ENCODE results near the gene ADGRG3.
"Not testable (repeated sequence)": the region's sequence is repeated elsewhere in the genome, so short reads cannot be mapped to it uniquely, and the experiment has no call there.

ADGRG3 gene

GRCh38 chr16:57712569-57712968 lies 44.5 kb downstream of the ADGRG3 start:
- H3K79me1 ChIP-seq (replicated peaks; ENCODE audit: low read length, poor library complexity, severe bottlenecking); H3K36me3 ChIP-seq (ENCODE audit: control insufficient read depth in 1 of 2, insufficient read depth in 2 of 2, low read depth in 1 of 2, low read length in 2 of 2); H3K4ac ChIP-seq (ENCODE audit: low read depth in 1 of 2, low read length in 2 of 2); H3K9ac ChIP-seq (ENCODE audit: low read length); H2BK120ac ChIP-seq (ENCODE audit: low read depth, low read length); H2BK15ac ChIP-seq (ENCODE audit: low read depth, poor library complexity, severe bottlenecking); H4K8ac ChIP-seq (ENCODE audit: low read length); H2AK5ac ChIP-seq (ENCODE audit: low read length, severe bottlenecking); H2AFZ ChIP-seq (ENCODE audit: low read depth, low read length); DNase-seq; H3K4me3 ChIP-seq (ENCODE audit: insufficient read depth in 1 of 2, low read depth in 1 of 2, low read length in 2 of 2); H4K91ac ChIP-seq (ENCODE audit: low read length); H3K18ac ChIP-seq (ENCODE audit: low read depth in 1 of 2, low read length in 2 of 2); H2BK5ac ChIP-seq (ENCODE audit: low read depth, low read length, poor library complexity, severe bottlenecking); H3K9me3 ChIP-seq (ENCODE audit: control insufficient read depth, low read length); H3K27ac ChIP-seq (ENCODE audit: low read length, poor library complexity, severe bottlenecking); H3K14ac ChIP-seq (ENCODE audit: low read length in 2 of 2); H3K4me1 ChIP-seq (ENCODE audit: control insufficient read depth, insufficient read depth, low read depth, low read length); H2BK12ac ChIP-seq (ENCODE audit: low read length in 2 of 2); H3K4me2 ChIP-seq (ENCODE audit: low read length, poor library complexity, severe bottlenecking); H3K23ac ChIP-seq (ENCODE audit: low read length in 2 of 2): not testable (repeated sequence)
- WGBS, result 73% methylated on average over 6 of the region's 6 CpGs
- peaks cover 24 to 60% of the 10 kb centered on the region in 2 experiments for H3K27me3 ChIP-seq (ENCODE audit: control insufficient read depth in 1 of 2, insufficient read depth in 1 of 2, low read length in 2 of 2)

DNA sequence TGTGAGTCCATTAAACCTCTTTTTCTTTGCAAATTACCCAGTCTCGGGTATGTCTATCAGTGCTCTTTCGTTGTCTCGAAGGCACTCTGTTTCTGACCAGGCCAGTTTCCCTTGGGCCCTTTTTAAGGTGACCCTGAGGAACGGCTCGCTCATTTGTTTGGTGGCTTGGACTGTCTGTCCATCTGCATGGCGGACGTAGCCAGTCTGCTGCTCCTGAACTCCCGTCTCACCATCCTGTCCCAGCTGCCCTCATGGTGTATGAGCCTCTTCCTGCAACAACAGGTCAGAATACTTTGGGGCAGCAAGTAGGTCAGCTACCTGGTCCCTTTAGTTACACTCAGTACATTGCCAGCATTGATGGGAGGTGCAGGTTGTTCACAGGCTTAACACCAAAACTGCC lies 45.5 kb downstream of the ADGRG3 start:
- Histone ChIP-seq H3K36me3 (ENCODE audit: control insufficient read depth in 1 of 2, insufficient read depth in 2 of 2, low read depth in 1 of 2, low read length in 2 of 2) (no peaks in the 10 kb centered on the region), H3K18ac (ENCODE audit: low read depth in 1 of 2, low read length in 2 of 2) (no peak overlapping the region), H3K27ac (ENCODE audit: low read length, poor library complexity, severe bottlenecking) (no peak overlapping the region), H3K9ac (ENCODE audit: low read length) (no peak overlapping the region), H2AFZ (ENCODE audit: low read depth, low read length) (no peak overlapping the region), H3K79me1 (replicated peaks; ENCODE audit: low read length, poor library complexity, severe bottlenecking) (no peaks in the 10 kb centered on the region), H3K27me3 (ENCODE audit: control insufficient read depth in 1 of 2, insufficient read depth in 1 of 2, low read length in 2 of 2) (peaks cover 23 to 68% of the 10 kb centered on the region in 2 experiments), H4K8ac (ENCODE audit: low read length) (peak overlapping the region; percentile 3), H3K14ac (ENCODE audit: low read length in 2 of 2) (no peak overlapping the region), H3K4me1 (ENCODE audit: control insufficient read depth, insufficient read depth, low read depth, low read length) (no peaks in the 10 kb centered on the region), H3K4me2 (ENCODE audit: low read length, poor library complexity, severe bottlenecking) (no peak overlapping the region), H2BK120ac (ENCODE audit: low read depth, low read length) (no peak overlapping the region), H3K23ac (ENCODE audit: low read length in 2 of 2) (no peak overlapping the region), H4K91ac (ENCODE audit: low read length) (no peak overlapping the region), H2AK5ac (ENCODE audit: low read length, severe bottlenecking) (no peak overlapping the region), H2BK15ac (ENCODE audit: low read depth, poor library complexity, severe bottlenecking) (no peak overlapping the region), H3K4me3 (ENCODE audit: insufficient read depth in 1 of 2, low read depth in 1 of 2, low read length in 2 of 2) (no peak overlapping the region), H3K9me3 (ENCODE audit: control insufficient read depth, low read length) (no peaks in the 10 kb centered on the region), H2BK5ac (ENCODE audit: low read depth, low read length, poor library complexity, severe bottlenecking) (no peak overlapping the region), H3K4ac (ENCODE audit: low read depth in 1 of 2, low read length in 2 of 2) (no peak overlapping the region), H2BK12ac (ENCODE audit: low read length in 2 of 2) (no peak overlapping the region)
- no peak for DNase-seq
- WGBS, result 89% methylated on average over 8 of the region's 8 CpGs

DNA sequence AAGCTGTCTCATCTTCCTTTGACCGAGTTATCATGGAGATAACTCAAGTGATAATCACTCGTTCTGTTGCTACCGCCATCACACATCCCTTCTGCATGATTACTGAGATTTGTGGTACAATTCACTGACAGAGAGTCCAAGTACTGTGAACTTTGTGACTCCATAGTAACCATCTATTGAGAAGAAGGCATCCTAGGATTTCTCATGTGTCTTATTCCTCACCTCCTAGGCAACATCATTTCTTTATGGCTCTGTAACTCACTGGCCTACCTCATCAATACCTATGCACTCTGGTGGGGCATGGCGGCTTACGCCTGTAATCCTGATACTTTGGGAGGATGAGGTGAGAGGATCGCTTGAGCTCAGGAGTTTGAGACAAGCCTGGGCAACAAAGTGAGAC lies 45.9 kb downstream of the ADGRG3 start:
- Histone ChIP-seq H2BK12ac (ENCODE audit: low read length in 2 of 2) (no peak overlapping the region), H3K4me1 (ENCODE audit: control insufficient read depth, insufficient read depth, low read depth, low read length) (no peaks in the 10 kb centered on the region), H3K36me3 (ENCODE audit: control insufficient read depth in 1 of 2, insufficient read depth in 2 of 2, low read depth in 1 of 2, low read length in 2 of 2) (no peaks in the 10 kb centered on the region), H3K27me3 (ENCODE audit: control insufficient read depth in 1 of 2, insufficient read depth in 1 of 2, low read length in 2 of 2) (peaks cover 23 to 68% of the 10 kb centered on the region in 2 experiments), H3K9ac (ENCODE audit: low read length) (no peak overlapping the region), H3K4me2 (ENCODE audit: low read length, poor library complexity, severe bottlenecking) (no peak overlapping the region), H3K14ac (ENCODE audit: low read length in 2 of 2) (no peak overlapping the region), H4K8ac (ENCODE audit: low read length) (no peak overlapping the region), H3K4ac (ENCODE audit: low read depth in 1 of 2, low read length in 2 of 2) (no peak overlapping the region), H3K27ac (ENCODE audit: low read length, poor library complexity, severe bottlenecking) (no peak overlapping the region), H2AFZ (ENCODE audit: low read depth, low read length) (no peak overlapping the region), H2BK120ac (ENCODE audit: low read depth, low read length) (no peak overlapping the region), H2BK5ac (ENCODE audit: low read depth, low read length, poor library complexity, severe bottlenecking) (no peak overlapping the region), H3K79me1 (replicated peaks; ENCODE audit: low read length, poor library complexity, severe bottlenecking) (no peaks in the 10 kb centered on the region), H3K23ac (ENCODE audit: low read length in 2 of 2) (no peak overlapping the region), H2BK15ac (ENCODE audit: low read depth, poor library complexity, severe bottlenecking) (no peak overlapping the region), H3K18ac (ENCODE audit: low read depth in 1 of 2, low read length in 2 of 2) (no peak overlapping the region), H4K91ac (ENCODE audit: low read length) (no peak overlapping the region), H3K9me3 (ENCODE audit: control insufficient read depth, low read length) (no peaks in the 10 kb centered on the region), H3K4me3 (ENCODE audit: insufficient read depth in 1 of 2, low read depth in 1 of 2, low read length in 2 of 2) (no peak overlapping the region), H2AK5ac (ENCODE audit: low read length, severe bottlenecking) (no peak overlapping the region)
- DNase-seq, result no peak
- WGBS, result 88% methylated on average over 6 of the region's 6 CpGs

DNA sequence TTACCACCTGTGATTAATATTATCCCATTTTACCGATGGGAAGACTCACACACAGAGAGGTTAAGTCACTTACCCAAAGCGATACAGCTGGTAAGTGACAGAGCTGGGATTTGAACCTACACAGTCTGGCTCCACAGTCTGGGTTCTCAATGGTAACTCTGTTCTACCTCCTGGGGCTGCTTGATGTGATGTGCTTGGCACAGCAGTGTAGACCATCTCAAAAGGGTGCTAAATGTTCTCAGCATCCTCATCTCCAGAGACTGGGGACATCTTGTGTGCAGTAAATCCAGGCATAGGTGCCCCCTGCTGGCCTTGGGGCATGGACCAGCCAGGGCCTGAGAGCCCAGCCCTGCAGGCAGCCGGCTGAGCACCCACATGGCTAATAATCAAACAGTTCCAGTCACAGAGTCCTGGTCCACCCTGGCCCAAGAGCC lies 52.1 kb downstream of the ADGRG3 start:
- H3K18ac ChIP-seq (ENCODE audit: low read depth in 1 of 2, low read length in 2 of 2), result no peak overlapping the region
- no peak overlapping the region for H2BK12ac ChIP-seq (ENCODE audit: low read length in 2 of 2)
- H4K8ac ChIP-seq (ENCODE audit: low read length), result no peak overlapping the region
- H3K4me3 ChIP-seq (ENCODE audit: insufficient read depth in 1 of 2, low read depth in 1 of 2, low read length in 2 of 2), result no peak overlapping the region
- no peak overlapping the region for H2BK15ac ChIP-seq (ENCODE audit: low read depth, poor library complexity, severe bottlenecking)
- H3K14ac ChIP-seq (ENCODE audit: low read length in 2 of 2), result no peak overlapping the region
- H3K27ac ChIP-seq (ENCODE audit: low read length, poor library complexity, severe bottlenecking), result no peak overlapping the region
- H3K36me3 ChIP-seq (ENCODE audit: control insufficient read depth in 1 of 2, insufficient read depth in 2 of 2, low read depth in 1 of 2, low read length in 2 of 2), result no peaks in the 10 kb centered on the region
- peak; percentile 55 for DNase-seq
- H2AK5ac ChIP-seq (ENCODE audit: low read length, severe bottlenecking), result no peak overlapping the region
- no peak overlapping the region for H3K4me2 ChIP-seq (ENCODE audit: low read length, poor library complexity, severe bottlenecking)
- no peak overlapping the region for H4K91ac ChIP-seq (ENCODE audit: low read length)
- H3K9ac ChIP-seq (ENCODE audit: low read length), result no peak overlapping the region
- H3K4ac ChIP-seq (ENCODE audit: low read depth in 1 of 2, low read length in 2 of 2), result no peak overlapping the region
- WGBS, result 74% methylated on average over 3 of the region's 3 CpGs
- H3K4me1 ChIP-seq (ENCODE audit: control insufficient read depth, insufficient read depth, low read depth, low read length), result no peaks in the 10 kb centered on the region
- H3K79me1 ChIP-seq (replicated peaks; ENCODE audit: low read length, poor library complexity, severe bottlenecking), result no peaks in the 10 kb centered on the region
- H3K23ac ChIP-seq (ENCODE audit: low read length in 2 of 2), result no peak overlapping the region
- H3K27me3 ChIP-seq (ENCODE audit: control insufficient read depth in 1 of 2, insufficient read depth in 1 of 2, low read length in 2 of 2), result peaks cover 0 to 31% of the 10 kb centered on the region in 2 experiments
- H2BK5ac ChIP-seq (ENCODE audit: low read depth, low read length, poor library complexity, severe bottlenecking), result no peak overlapping the region
- no peak overlapping the region for H2AFZ ChIP-seq (ENCODE audit: low read depth, low read length)
- no peaks in the 10 kb centered on the region for H3K9me3 ChIP-seq (ENCODE audit: control insufficient read depth, low read length)
- H2BK120ac ChIP-seq (ENCODE audit: low read depth, low read length), result no peak overlapping the region
